NCI-H2227 (cell line): ENCODE results near the gene MTCH2.
"Not testable (repeated sequence)": the region's sequence is repeated elsewhere in the genome, so short reads cannot be mapped to it uniquely, and the experiment has no call there.

Experiments used
- DNase-seq: peaks from one replicate; lab custom pipeline; 2025; ENCODE audit not compliant: unreplicated experiment; lab: John Stamatoyannopoulos, UW

The MTCH2 gene

GRCh38 chr11:47640506-47640905 is 1.9 kb downstream of the MTCH2 start:
- not testable (repeated sequence) for DNase-seq

DNA sequence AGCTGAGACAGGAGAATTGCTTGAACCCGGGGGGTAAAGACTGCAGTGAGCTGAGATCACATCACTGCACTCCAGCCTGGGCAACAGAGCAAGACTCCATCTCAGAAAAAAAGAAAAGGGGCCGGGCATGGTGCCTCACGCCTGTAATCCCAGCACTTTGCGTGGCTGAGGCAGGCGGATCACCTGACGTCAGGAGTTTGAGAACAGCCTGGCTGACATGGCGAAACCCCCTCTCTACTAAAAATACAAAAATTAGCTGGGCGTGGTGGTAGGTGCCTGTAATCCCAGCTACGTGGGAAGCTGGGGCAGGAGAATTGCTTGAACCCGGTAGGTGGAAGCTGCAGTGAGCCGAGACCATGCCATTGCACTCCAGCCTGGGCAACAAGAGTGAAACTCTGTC is 6.0 kb downstream of the MTCH2 start:
- not testable (repeated sequence) for DNase-seq

- DNase-seq: no peak
Measured at GRCh38 chr11:47631473-47631872, 10.9 kb downstream of the MTCH2 start.

DNA sequence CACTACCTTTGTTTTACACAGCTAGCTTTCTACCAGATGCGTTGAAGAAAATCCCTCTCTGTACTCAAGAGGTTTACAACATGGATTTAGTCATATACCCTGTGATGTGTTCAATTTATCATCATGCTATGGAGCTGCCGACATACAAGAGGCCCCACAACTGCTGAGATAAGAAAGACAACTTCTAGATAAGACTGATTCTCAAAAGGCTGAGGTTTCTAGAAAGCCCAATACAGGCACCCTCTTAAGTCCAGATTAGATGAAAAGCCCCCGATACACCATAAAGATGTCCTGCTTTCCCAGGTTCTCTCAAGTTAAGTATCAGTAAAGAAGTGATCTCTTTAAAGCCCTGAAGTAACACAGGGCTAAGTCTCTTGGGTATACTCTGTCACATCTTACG is 14.3 kb downstream of the MTCH2 start:
- no peak for DNase-seq

DNA sequence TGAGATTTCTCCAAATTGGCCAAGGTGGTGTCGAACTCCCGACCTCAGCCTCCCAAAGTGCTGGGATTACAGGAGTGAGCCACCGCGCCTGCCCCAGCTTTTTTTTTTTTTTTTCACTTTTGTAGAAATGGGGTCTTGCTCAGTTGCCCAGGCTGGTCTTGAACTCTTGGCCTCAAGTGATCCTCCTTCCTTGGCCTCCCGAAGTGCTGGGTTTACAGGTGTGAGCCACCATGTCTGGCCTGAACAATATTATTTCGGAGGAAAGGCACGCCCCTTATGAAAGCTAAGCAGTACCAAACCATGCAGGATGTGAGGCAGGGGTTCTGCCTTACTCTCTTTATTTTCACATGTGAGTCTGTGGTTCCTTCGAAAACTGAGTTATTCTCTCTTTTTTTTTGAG is 16.1 kb downstream of the MTCH2 start:
- no peak for DNase-seq

DNA sequence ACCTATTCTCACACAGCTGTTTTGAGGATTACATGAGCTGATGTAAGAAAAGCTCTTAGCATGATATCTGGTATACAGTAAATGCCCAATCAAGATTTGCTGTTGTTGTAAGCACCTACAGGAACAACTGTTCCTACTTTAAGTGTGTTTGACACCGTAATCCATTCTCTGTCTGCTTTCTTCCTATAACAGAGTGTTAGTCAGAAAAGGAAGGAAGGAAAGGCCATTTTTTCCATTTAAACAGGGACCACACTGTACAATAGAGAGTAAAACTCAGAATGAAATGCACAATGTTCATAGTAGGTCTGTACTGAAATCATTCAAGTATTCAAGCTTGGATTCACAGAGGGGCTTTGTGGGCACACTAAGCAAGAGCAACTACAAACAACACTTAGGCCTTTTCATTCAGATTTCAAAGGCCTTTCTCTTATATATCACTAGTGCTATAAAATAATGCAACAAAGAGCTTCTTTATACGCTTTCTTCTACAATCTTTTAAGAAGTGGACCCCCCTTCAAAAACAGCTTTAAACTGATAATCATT is 21.5 kb downstream of the MTCH2 start:
- no peak for DNase-seq

DNA sequence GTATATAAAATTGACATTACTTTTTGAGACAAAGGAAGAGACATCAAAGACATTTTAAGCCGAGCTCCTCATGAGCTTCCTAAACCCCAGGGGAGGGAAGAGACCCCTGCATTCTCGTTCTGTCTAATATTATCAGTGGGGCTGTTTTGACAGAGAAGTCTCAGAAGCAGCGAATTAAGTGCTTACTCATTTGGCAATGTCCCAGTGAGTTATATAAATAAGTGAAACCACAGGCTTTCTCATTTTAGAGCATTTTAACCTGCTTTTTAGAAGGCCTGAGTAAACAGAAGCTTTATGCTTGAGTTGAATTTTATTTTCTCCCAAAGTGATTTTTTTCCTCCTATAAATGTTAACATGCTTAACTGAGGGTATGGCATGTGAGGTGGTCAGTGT is 24.9 kb downstream of the MTCH2 start:
- no peak for DNase-seq

DNA sequence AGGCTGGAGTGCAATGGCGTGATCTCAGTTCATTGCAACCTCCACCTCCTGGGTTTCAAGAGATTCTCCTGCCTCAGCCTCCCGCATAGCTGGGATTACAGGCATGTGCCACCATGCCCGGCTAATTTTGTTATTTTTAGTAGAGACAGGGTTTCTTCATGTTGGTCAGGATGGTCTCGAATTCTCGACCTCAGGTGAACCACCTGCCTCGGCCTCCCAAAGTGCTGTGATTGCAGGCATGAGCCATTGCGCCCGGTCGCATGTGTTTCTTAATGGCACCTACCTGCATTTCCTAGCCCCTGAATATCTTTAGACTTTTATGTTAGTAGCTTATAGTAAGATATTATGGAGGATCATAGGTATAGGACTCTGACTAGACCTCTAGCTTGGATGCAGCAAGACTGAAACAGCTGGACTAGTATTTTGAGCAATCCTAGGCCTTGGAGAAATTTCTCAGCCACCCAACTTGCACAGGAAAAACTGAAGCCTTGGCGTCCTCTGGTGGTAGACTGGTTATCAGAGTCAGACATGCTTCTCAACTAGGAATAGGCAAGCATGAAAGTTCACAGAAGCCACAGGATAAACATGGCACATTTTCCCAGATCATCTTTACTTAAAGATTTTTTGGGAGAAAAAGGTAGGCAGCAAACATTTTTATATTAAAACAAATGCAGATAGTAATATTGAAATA is 25.5 kb downstream of the MTCH2 start:
- peak; percentile 65 for DNase-seq

GRCh38 chr11:47615249-47615648 is 27.1 kb downstream of the MTCH2 start:
- no peak for DNase-seq

GRCh38 chr11:47611348-47611794 is 31.0 kb downstream of the MTCH2 start:
- no peak for DNase-seq

- DNase-seq: no peak
Measured at GRCh38 chr11:47609675-47610074, 32.7 kb downstream of the MTCH2 start.

DNA sequence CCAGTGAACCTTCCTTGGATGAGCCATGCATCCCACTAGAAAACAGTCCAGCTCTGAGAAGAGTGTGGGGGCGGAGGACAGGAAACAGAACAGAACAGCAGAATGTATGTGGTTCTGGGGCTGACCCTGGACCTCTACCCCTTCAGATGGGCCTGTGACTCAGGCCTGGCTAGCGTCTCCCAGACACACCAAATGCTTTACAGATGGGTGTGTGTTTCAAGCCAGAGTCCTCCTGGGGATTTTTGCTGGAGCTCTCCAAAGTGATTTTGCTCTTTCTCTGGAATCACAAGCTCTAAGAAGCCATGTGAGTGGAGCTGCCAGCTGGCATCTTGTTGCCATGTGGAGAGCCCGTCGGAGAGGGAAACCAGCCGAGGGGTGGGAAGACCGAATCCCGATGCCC is 35.0 kb downstream of the MTCH2 start:
- DNase-seq: no peak

- peak; percentile 31 for DNase-seq
Measured at GRCh38 chr11:47606731-47607130, 35.6 kb downstream of the MTCH2 start.

- DNase-seq: no peak
Measured at GRCh38 chr11:47605921-47606320, 36.4 kb downstream of the MTCH2 start.

DNA sequence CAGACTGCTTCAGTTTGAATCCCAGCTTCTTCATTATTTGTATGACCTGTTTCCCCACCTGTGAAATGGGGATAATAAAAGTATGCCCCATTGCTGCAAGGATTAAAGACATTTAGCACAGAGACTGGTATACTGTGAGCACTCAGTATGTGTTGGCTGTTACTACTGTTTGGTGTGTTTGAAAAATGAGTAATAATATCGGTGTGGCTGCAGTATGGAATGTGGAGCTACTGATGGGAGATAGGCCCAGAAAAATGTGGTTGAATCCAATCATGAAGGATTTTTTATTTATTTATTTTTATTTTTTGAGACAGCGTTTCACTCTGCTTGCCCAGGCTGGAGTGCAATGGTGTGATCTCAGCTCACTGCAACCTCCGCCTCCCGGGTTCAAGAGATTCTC is 39.1 kb downstream of the MTCH2 start:
- DNase-seq: no peak

DNA sequence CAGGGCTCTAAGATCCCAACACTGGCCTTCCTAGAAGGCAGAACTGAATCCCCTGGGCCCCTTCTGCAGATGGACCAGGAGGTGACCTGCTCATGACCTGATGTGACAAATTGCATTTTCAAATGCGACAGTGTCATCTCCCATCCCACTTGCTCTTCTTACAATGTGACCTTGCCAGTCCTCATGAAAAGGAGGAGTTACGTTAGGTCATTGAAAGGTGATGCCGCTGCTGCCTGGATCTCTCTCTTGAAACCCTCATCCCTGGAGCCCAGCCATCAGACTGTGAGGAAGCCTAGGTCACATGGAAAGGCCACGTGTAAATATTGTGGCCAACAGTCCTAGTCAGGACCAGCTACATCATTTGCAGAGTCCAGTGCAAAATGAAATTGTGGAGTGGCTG is 42.5 kb downstream of the MTCH2 start:
- no peak for DNase-seq

GRCh38 chr11:47595967-47596366 is 46.4 kb downstream of the MTCH2 start:
- DNase-seq: no peak

DNA sequence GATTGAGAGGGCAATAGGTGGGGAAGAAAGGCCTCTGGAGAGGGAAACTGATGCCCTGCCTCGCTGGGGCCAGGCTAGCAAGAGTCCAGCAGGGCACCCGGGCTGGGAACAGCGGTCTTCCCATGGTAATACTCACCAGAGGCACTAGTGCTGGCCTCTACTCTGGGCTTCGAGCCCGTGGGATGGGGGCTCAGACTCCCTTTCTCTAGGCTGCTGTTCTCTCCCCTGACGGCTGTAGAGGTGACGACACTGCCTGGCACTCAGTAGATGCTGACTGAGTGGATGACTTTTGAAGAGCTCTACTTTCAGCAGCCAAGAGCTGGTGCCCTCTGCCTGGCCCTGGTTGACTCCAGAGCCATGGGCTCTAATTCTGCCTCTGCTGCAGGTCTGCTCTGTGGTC is 47.3 kb downstream of the MTCH2 start:
- no peak for DNase-seq

- DNase-seq: peak; percentile 19
Measured at GRCh38 chr11:47593934-47594855, 48.2 kb downstream of the MTCH2 start, which contains the start of gene C1QTNF4. Gene C1QTNF4 (minus strand): TSS chr11:47594411. CDS start chr11:47590810, 3,601 bp downstream.

DNA sequence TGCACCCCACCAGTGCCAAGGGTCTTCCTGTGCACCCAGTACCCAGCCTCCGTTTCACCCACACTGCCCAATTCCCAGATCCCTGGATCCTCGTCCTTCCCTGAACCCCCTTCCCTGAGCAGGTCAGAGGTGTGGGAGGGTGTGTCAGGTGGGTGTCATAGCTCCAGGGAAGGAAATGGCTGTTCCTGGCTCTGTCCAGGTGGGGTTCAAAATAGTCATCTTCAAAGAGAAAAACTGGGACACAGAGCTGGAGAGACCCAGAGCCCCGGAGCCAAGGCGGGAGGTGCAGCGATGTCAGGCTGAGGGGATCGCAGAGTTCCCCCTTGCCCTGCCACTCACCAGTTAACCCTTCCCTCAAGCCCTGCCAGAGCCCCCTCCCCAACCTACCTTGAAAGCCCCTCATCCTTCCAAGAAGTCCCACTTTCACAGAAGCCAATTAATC is 48.8 kb downstream of the MTCH2 start:
- DNase-seq: no peak

DNA sequence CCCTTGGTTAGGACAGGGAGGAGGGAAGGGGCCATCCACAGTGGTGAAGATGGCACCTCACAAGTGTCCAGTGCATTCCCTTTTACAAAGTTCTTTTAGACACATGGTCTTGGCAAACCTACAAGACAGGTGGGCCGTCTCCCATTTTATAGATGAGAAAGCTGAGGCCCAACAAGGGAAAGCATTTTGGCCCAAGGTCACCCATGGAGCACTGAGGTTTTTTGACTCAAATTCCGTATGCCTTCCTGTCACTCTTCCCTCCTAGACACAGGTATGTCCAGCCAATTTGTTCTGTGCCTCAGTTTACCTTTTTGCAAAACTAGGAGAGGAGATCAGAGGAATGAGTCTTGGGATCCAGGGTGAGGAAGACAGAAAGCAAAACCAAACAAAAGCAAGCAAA is 49.4 kb downstream of the MTCH2 start:
- DNase-seq: no peak

DNA sequence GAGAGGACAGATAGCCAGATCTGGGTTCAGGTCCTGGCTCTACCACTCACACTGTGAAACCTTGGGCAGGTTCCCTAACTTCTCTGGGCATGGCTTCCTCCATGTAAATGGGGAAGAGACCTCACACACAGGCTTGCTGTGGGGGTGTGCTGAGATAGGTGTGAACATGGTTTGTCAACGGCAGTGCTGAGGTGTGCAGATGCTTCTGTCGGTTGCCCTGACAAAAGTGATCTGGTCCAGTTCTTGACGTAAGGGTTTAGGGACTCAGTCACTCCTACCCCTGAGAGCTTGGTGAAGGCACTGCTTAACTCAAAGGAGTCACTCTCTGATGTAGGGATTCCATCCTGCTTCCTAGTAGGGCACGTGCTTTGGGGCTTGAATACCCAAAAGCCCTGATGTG is 50.1 kb downstream of the MTCH2 start:
- no peak for DNase-seq
